Activated naive CD8-positive, alpha-beta T cell treated with anti-CD3 and anti-CD28 coated beads, Interleukin-2, amount 50 U/mL, for 24 hours (primary cell): ENCODE data around the gene MAB21L4.

Experiments used
- ATAC-seq: fragments of 150-1000 bp; cut with Tn5 transposase; one replicate; pipeline ENCODE4 v1.10.0; 2021
- DNase-seq: peaks from one replicate; pipeline ENCODE4 v3.0.0; 2021
- H3K27ac Mint-ChIP-seq: one replicate; pipeline ENCODE4 v1.8.0; 2021; ENCODE audit warnings: mild to moderate bottlenecking, mixed read lengths
- H3K27me3 Mint-ChIP-seq: one replicate; pipeline ENCODE4 v1.8.0; 2021; ENCODE audit warnings: mixed read lengths
- H3K36me3 Mint-ChIP-seq: one replicate; pipeline ENCODE4 v1.8.0; 2021; ENCODE audit warnings: low read depth, mixed read lengths
- H3K4me1 Mint-ChIP-seq: one replicate; pipeline ENCODE4 v1.8.0; 2021; ENCODE audit warnings: mixed read lengths
- H3K4me3 Mint-ChIP-seq: one replicate; pipeline ENCODE4 v1.8.0; 2021; ENCODE audit warnings: mild to moderate bottlenecking, moderate library complexity, mixed read lengths
- H3K9me3 Mint-ChIP-seq: one replicate; pipeline ENCODE4 v1.8.0; 2021; ENCODE audit warnings: mixed read lengths

Gene MAB21L4

GRCh38 chr2:240873805-240874714, 21.9 kb downstream of the MAB21L4 start:
- Mint-ChIP-seq H3K27me3 (no peaks in the 10 kb centered on the region), H3K27ac (no peak overlapping the region), H3K4me3 (no peak overlapping the region), H3K4me1 (no peaks in the 10 kb centered on the region), H3K36me3 (no peaks in the 10 kb centered on the region), H3K9me3 (no peaks in the 10 kb centered on the region)
- DNase-seq, result no peak
- ATAC-seq, result no peak

GRCh38 chr2:240873098-240873788, 22.7 kb downstream of the MAB21L4 start:
- H3K36me3 Mint-ChIP-seq, result no peaks in the 10 kb centered on the region
- no peaks in the 10 kb centered on the region for H3K4me1 Mint-ChIP-seq
- ATAC-seq (no peak), DNase-seq (no peak)
- H3K27me3 Mint-ChIP-seq, result no peaks in the 10 kb centered on the region
- H3K9me3 Mint-ChIP-seq, result no peaks in the 10 kb centered on the region
- no peak overlapping the region for H3K4me3 Mint-ChIP-seq
- H3K27ac Mint-ChIP-seq, result no peak overlapping the region

- DNase-seq (no peak), ATAC-seq (no peak)
- Mint-ChIP-seq H3K9me3 (no peaks in the 10 kb centered on the region), H3K27me3 (no peaks in the 10 kb centered on the region), H3K36me3 (no peaks in the 10 kb centered on the region), H3K4me1 (no peaks in the 10 kb centered on the region), H3K4me3 (no peak overlapping the region), H3K27ac (no peak overlapping the region)
Measured at GRCh38 chr2:240872317-240873097, 23.4 kb downstream of the MAB21L4 start.

- DNase-seq (no peak), ATAC-seq (no peak)
- H3K9me3 Mint-ChIP-seq, result no peaks in the 10 kb centered on the region
- H3K4me1 Mint-ChIP-seq, result no peaks in the 10 kb centered on the region
- H3K27ac Mint-ChIP-seq, result no peak overlapping the region
- H3K36me3 Mint-ChIP-seq, result no peaks in the 10 kb centered on the region
- no peaks in the 10 kb centered on the region for H3K27me3 Mint-ChIP-seq
- H3K4me3 Mint-ChIP-seq, result no peak overlapping the region
Measured at GRCh38 chr2:240871071-240871958, 24.6 kb downstream of the MAB21L4 start.

GRCh38 chr2:240869956-240870875, 25.7 kb downstream of the MAB21L4 start:
- H3K27me3 Mint-ChIP-seq, result no peaks in the 10 kb centered on the region
- H3K4me1 Mint-ChIP-seq, result no peaks in the 10 kb centered on the region
- ATAC-seq (no peak), DNase-seq (no peak)
- H3K4me3 Mint-ChIP-seq, result no peak overlapping the region
- no peaks in the 10 kb centered on the region for H3K9me3 Mint-ChIP-seq
- H3K36me3 Mint-ChIP-seq, result no peaks in the 10 kb centered on the region
- no peak overlapping the region for H3K27ac Mint-ChIP-seq

- Mint-ChIP-seq H3K4me3 (no peak overlapping the region), H3K27ac (no peak overlapping the region), H3K27me3 (no peaks in the 10 kb centered on the region), H3K36me3 (no peaks in the 10 kb centered on the region), H3K9me3 (no peaks in the 10 kb centered on the region), H3K4me1 (no peaks in the 10 kb centered on the region)
- ATAC-seq, result no peak
- no peak for DNase-seq
Measured at GRCh38 chr2:240869109-240869955, 26.6 kb downstream of the MAB21L4 start.

- no peak for DNase-seq
- Mint-ChIP-seq H3K9me3 (no peaks in the 10 kb centered on the region), H3K4me3 (no peak within 1 kb of the TSS), H3K36me3 (no peaks in the 10 kb centered on the region), H3K27ac (no peak within 1 kb of the TSS), H3K27me3 (no peaks in the 10 kb centered on the region), H3K4me1 (no peaks in the 10 kb centered on the region)
- no peak for ATAC-seq
Measured at GRCh38 chr2:240868286-240869108, 27.5 kb downstream of the MAB21L4 start, which contains the start of gene AGXT. TSS of gene AGXT (plus strand) at chr2:240868824. CDS start at chr2:240868866, 42 bp downstream.

GRCh38 chr2:240865391-240865790, 30.6 kb downstream of the MAB21L4 start:
- H3K27ac Mint-ChIP-seq, result no peak overlapping the region
- H3K4me1 Mint-ChIP-seq, result no peaks in the 10 kb centered on the region
- ATAC-seq (no peak), DNase-seq (no peak)
- no peaks in the 10 kb centered on the region for H3K36me3 Mint-ChIP-seq
- no peak overlapping the region for H3K4me3 Mint-ChIP-seq
- no peaks in the 10 kb centered on the region for H3K27me3 Mint-ChIP-seq
- no peaks in the 10 kb centered on the region for H3K9me3 Mint-ChIP-seq

GRCh38 chr2:240864475-240864874, 31.5 kb downstream of the MAB21L4 start:
- Mint-ChIP-seq H3K4me1 (no peaks in the 10 kb centered on the region), H3K27ac (no peak overlapping the region), H3K36me3 (no peaks in the 10 kb centered on the region), H3K9me3 (no peaks in the 10 kb centered on the region), H3K4me3 (no peak overlapping the region), H3K27me3 (no peaks in the 10 kb centered on the region)
- no peak for ATAC-seq
- DNase-seq, result no peak

GRCh38 chr2:240861547-240861946, 34.4 kb downstream of the MAB21L4 start:
- H3K36me3 Mint-ChIP-seq, result no peaks in the 10 kb centered on the region
- H3K9me3 Mint-ChIP-seq, result no peaks in the 10 kb centered on the region
- DNase-seq, result no peak
- no peak for ATAC-seq
- H3K27me3 Mint-ChIP-seq, result no peaks in the 10 kb centered on the region
- no peak overlapping the region for H3K27ac Mint-ChIP-seq
- no peak overlapping the region for H3K4me3 Mint-ChIP-seq
- no peaks in the 10 kb centered on the region for H3K4me1 Mint-ChIP-seq

GRCh38 chr2:240858871-240859270, 37.1 kb downstream of the MAB21L4 start:
- Mint-ChIP-seq H3K27ac (no peak overlapping the region), H3K4me1 (no peaks in the 10 kb centered on the region), H3K9me3 (peaks cover 9% of the 10 kb centered on the region), H3K36me3 (no peaks in the 10 kb centered on the region), H3K27me3 (no peaks in the 10 kb centered on the region), H3K4me3 (no peak overlapping the region)
- ATAC-seq (no peak), DNase-seq (no peak)

- ATAC-seq, result no peak
- H3K27ac Mint-ChIP-seq, result no peak overlapping the region
- H3K4me1 Mint-ChIP-seq, result no peaks in the 10 kb centered on the region
- no peaks in the 10 kb centered on the region for H3K27me3 Mint-ChIP-seq
- H3K9me3 Mint-ChIP-seq, result peaks cover 9% of the 10 kb centered on the region
- no peak for DNase-seq
- H3K36me3 Mint-ChIP-seq, result no peaks in the 10 kb centered on the region
- H3K4me3 Mint-ChIP-seq, result no peak overlapping the region
Measured at GRCh38 chr2:240858321-240858720, 37.6 kb downstream of the MAB21L4 start.
